ENCODE results near the gene SLC6A2.
"Not testable (repeated sequence)": the region's sequence is repeated elsewhere in the genome, so short reads cannot be mapped to it uniquely, and the experiment has no call there.

Gene SLC6A2

GRCh38 chr16:55655897-55656681, at the start of gene SLC6A2:
SLC6A2 (plus strand) TSS chr16:55655988; CDS start chr16:55656695, 707 bp downstream.
- DNase-seq, result peak; percentile 86

DNA sequence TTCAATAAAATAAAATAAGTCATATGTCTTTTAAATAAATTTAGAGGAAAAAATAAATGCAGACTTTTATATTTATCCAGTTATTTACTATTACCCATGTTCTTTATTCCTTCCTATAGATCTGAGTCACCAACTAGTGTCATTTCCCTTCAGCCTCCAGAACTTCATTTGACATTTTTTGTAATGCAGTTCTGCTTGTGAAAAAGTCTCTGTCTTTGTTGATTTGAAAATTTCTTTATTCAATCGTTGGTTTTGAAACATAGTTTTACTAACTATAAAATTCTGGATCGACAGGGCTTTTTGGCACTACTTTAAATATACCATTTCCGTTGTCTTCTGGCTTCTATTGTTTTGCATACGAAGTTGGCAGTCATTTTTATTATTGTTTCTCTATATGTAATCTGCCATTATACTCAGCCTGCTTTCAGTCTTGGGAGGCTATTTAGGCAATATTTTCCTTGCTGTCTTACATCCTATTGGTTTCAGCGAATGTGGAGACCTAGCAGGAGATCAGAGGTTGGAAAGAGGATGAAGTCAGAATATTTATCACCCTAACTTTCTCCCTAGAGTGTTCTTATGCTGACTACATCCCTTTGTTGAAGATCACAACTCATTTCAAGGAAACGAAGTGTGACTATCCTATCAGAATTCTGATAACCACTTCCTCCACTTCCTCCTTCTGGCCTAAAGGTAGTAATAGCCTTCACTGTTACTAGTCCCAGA, 42.0 kb upstream of the SLC6A2 start:
- DNase-seq, result no peak

GRCh38 chr16:55615071-55615470, 40.7 kb upstream of the SLC6A2 start:
- DNase-seq, result no peak

DNA sequence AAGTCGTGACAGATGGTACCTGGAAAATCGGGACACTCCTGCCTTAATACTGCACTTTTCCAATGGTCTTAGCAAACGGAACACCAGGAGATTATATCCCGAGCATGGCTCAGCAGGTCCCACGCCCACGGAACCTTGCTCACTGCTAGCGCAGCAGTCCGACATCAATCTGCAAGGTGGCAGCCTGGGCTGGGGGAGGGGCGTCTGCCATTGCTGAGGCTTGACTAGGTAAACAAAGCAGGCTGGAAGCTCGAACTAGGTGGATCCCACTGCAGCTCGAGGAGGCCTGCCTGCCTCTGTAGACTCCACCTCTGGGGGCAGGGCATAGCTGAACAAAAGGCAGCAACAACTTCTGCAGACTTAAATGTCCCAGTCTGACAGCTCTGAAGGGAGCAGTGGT, 40.1 kb upstream of the SLC6A2 start:
- DNase-seq, result not testable (repeated sequence)

DNA sequence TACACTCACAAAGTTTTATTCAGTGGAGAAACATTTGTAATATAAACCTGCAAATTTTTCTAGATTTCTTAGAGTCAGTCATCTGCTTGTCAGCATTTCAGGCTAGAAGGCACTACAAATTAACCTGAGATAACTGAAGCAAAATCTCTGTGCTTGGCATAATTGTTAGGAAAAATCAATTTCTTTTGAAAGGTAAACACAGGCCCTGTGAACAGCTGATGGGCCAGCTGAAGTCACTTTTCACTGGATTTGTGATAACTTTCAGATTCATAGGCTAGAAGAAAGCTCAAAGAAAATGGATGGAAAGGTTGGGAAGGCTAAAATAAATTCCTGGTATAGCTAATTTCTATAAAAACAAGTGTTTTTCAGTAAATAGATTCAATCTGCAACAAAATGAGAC, 34.0 kb upstream of the SLC6A2 start:
- no peak for DNase-seq

GRCh38 chr16:55622272-55622671, 33.5 kb upstream of the SLC6A2 start:
- no peak for DNase-seq

DNA sequence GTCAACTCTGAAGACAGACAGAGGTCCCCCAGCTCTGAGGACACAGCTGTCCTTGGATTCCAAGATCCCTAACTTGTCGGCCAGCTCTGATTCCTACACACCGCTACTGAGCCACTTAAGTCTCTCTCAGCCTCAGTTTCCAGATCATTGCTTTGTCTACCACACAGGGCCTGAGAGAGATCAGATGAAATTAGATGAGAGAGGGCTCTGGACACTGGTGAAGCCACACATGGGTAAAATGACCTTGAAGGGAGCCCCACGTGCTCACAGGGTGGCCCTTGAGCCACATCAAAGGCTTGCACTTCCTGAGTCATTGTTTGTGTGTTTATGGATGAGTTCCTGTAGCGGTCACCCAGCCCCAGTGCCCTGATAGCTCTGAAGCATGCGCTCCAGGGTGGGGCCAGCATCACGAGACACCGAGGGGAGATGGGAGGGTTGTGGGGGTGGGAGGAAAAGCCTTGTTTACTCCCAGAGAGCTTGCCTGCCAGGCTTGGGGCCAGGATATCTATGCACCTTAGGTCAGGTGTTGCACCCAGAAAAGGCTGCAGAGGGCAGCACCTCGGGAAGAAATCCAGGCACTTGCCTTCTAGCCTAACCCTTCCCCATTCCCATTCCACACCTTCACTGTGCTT, 32.7 kb upstream of the SLC6A2 start:
- DNase-seq, result peak; percentile 80

DNA sequence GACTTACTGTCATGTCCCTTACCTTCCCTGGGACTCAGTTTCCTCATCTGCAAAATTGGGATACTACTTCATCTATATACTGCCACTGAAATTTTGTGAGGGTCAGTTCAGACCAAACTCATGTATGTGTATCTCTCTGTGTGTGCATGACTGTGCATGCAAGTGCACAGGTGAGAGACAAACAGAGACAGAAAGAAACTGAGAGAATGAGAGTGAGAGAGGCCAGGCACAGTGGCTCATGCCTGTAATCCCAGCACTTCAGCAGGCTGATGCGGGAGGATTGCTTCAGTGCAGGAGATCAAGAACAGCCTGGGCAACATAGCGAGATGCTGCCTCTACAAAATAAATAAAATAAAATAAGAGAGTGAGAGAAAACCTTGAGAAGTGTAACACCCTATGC, 32.1 kb upstream of the SLC6A2 start:
- no peak for DNase-seq

GRCh38 chr16:55624696-55625095, 31.1 kb upstream of the SLC6A2 start:
- no peak for DNase-seq

GRCh38 chr16:55625843-55626242, 29.9 kb upstream of the SLC6A2 start:
- DNase-seq, result no peak

DNA sequence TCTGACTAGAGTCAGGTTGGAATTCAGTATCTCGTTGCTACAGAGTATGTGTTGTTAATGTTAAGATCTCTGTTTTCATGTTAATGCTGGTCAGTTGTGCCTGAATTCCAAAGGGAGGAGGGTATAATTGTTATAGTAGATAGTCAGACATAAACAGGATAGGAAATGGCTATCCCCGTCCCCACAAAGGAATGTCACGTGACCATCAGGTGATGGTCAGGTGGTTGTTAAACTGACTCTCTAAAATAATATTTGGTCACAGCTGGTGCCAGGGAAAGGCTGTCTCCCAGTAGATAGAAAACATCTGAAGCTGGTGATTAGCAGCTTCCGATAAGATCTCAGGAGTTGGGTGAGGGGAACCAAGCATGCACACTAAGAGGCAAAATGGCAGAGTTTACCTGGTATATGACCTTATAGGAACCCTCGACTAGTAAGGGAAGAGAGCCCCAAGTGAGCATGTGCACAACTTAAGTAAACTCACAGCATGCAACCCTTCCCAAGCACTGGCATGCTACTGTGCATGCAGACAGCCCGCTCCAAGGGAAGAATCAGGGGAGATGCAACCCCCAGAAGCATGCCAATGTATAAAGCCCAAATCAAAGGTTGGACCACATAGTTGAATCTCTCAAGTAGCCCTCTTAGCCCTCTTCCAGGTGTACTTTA, 27.4 kb upstream of the SLC6A2 start:
- no peak for DNase-seq

- DNase-seq, result no peak
Measured at GRCh38 chr16:55630774-55631173, 25.0 kb upstream of the SLC6A2 start.

DNA sequence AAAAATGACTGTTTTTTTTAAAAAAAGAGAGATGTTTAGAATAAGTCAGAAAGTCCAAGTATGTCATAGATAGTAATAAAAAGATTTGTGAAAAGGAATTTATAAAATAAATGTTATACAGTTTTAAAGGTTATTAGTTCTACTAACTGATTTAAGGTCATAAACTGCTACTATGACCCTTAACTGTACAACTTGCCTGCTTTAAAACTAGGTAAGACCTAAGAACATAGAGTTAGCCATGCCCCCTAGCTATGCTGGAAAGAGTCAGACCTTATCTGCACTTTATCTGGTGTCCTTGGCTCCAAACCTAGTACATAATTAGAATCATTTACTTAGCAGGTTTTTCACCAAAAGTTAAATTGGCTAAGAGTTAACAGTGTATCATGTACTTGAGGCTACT, 23.5 kb upstream of the SLC6A2 start:
- DNase-seq, result no peak

DNA sequence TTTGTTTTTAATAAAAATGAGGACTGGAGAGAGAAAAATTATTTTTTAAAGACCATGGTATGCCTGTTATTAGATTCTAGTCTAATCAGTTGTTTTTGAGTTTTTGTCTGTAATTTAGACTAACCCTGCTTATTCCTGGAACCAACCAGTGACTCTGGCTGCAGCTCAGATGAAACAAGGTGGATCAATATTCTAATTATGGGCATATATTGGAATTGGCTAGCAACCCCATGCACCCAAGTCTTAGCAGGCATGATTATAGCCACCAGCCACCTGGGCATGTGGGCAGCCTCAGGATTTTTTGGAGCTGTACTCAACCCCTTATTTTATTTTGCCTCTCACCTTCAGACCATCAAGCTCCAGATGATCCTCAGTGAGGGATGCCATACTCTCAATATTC, 21.6 kb upstream of the SLC6A2 start:
- no peak for DNase-seq

- peak; percentile 43 for DNase-seq
Measured at GRCh38 chr16:55638256-55638655, 17.5 kb upstream of the SLC6A2 start.

GRCh38 chr16:55640701-55641327, 15.0 kb upstream of the SLC6A2 start:
- peak; percentile 9 for DNase-seq

DNA sequence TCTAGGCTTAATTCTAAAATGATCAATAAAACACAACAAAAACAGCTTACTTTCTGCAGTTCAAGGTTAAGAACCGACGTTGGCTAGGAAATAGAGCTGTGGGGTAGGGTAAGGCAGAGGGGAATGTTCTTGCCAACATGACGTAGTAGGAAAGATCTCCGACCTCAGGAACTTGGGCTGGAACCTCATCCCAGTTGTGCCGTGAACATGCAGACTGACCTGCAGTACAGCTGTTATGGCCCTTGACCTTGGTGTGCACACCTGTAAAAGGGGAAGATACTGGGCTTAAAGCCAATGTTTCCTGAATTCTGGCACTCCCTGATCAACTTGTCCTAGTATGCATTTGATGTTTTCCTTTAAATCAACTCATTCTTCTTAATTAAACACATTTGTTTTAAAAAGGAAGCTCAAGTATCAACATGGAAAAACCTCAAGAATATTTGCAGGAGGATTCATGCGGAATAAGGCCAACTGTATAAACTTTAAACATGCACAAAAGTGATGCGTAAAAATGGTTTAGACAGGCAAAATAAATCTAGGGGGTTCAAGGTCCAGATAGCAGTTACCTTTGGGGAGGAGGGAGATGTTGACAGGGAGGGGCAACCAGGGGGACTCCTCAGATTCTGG, 14.2 kb upstream of the SLC6A2 start:
- DNase-seq, result peak; percentile 25

DNA sequence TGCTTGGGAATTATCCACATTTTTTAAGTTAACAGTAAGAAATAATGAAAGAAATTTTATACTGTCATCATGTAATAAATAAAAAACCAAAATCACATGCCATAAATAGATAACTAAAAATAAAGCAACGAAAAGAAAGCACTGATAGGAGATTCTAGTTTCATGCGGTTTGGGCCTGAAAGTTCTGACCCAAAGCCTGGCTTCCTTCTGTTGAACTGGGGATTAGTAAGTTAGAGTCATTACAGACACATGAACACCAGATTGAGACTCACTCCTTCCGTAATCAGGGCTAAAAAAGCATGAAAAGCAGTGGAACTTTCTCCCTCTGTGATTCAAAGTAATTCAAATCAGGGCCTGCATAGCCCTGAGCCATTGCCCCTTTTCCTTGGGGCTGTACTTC, 13.2 kb upstream of the SLC6A2 start:
- DNase-seq, result no peak

GRCh38 chr16:55643161-55643970, 12.4 kb upstream of the SLC6A2 start:
- DNase-seq, result peak; percentile 63

DNA sequence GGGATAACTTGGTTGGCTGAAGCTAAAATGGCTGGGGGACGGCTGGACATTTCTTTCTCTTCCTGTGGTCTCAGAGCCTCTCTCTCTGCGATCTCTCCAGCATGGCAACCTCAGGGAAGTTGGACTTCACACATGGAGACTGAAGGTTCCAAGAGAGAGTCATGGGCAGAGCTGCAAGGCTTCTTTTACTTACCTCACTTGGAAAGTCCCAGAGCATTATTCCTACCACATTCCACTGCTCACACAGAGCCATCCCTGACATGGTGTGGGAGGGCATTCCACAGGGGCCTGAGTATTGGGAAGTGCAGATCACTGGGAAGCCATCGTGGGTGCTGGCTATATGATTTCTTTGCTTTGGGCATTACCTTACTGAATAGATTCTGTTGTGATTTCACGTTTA, 9.8 kb upstream of the SLC6A2 start:
- peak; percentile 61 for DNase-seq

- DNase-seq, result no peak
Measured at GRCh38 chr16:55647343-55647742, 8.4 kb upstream of the SLC6A2 start.

DNA sequence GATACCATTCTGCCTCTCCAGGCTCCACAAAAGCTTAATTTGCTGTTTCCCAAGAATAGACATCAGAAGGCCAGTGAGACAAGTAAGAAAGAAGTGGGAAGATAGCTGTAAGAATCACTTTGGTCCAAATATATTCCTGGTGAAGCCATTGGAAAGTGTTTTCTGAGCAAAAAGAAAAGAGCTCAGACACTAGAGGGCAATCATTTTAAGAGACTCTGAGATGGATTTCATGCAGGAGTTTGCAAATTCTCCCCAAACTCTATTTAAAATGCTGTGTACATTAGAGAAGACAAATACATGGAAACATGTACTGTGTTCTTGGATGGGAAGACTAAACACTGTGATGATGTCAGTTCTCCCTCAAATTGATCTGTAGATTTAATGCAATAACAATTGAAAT, 8.0 kb upstream of the SLC6A2 start:
- no peak for DNase-seq
